ENCODE data around the gene SLC29A4.

SLC29A4 gene

DNA sequence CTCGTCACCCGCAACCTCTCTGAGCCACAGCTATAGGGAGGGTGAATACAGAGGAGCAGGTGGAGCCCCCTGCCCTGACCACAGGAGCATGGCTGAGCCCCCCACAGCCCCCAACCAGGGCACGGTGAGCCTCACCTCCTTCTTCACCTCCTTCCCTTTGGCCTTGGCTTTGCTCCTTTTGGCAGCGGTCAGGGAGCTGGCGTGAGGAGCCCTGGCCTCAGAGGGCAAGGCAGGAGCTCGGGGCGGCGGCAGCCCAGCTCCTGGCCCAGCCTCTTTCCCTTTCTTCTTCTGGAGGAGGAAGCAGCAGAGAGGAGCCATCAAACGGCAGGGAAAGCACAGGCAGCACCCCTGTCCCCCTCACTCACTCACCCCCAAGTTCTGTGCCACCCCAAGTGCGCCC is 42.2 kb downstream of the SLC29A4 start:
- no peak for DNase-seq

DNA sequence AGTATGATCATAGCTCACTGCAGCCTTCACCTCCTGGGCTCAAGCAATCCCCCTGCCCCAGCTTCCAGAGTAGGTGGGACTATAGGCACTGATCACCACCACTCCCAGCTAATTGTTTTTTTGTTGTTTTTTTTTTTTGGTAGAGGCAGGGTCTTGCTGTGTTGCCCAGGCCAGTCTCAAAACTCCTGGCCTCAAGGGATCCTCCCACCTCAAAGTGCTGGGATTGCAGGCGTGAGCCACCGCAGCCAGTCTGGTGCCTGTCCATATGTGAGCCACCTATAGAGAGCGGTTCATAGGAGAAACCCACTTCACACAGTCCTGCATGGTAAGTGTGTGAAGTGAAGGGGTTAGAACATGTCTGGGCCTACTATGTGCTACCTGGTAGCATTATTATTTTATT is 47.5 kb downstream of the SLC29A4 start:
- no peak for DNase-seq

DNA sequence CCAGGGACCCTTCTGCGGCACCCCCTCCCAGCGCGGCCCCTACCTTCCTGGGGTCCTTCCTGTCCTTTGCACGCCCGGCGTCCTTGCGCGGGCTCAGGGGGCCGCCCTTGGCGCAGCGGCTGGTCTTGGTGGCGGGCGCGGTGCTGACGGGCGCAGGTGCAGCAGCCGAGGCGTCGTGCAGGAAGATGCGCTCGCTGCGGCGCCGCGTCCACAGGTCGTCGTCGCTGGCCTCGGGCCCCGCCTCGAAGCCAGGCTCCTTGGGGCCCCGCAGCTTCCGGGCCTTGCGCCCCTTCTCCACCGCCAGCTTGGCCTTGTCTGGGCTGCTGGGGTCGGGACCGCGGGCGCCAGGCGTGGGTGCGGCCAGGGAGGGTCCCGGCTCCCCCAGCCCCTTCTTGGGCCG is 49.8 kb downstream of the SLC29A4 start:
- DNase-seq, result no peak

DNA sequence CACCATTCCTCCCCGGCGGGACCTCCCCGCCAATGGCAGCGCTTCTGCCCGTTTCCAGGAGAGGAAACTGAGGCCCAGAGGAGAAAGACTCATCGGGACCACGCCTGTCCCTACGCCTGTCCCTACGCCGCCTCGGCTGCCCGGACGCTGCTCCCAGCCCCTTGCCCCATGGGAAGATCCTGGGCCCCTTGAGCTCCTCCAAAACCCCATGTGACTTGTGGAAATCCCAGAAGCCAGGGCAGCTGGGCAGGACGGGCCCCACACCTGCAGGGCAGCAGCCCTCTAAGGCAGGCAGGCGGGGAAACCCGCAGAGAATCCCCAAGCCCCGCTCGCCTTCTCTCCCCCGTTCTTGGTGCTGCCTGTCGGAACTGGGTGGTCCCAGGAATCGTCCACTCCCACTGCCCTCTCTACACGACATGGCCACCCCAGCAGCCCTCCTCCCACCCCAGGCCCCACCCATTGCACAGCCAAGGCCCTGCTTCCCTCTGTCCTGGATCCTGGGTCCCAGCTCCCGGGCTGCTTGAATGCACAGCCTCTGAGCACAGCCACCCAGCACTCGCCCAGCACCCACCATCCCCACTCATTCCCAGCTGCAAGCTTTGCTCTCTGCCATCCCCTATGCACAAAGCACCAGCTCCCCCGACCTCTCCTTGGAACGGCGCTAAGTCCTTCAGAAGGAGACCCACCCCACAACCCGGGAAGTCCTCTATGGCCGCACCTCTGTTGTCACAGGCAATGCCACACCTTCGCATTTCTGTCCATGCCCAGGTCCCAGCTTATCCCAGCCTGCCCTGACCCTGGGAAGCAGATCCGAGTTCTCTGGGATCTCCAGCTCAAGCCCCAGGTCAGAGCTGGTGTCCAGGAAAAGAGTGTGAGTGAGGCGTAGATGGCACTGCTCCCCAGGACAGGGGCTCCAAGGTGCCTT is 50.6 kb downstream of the SLC29A4 start:
- no peak for DNase-seq

DNA sequence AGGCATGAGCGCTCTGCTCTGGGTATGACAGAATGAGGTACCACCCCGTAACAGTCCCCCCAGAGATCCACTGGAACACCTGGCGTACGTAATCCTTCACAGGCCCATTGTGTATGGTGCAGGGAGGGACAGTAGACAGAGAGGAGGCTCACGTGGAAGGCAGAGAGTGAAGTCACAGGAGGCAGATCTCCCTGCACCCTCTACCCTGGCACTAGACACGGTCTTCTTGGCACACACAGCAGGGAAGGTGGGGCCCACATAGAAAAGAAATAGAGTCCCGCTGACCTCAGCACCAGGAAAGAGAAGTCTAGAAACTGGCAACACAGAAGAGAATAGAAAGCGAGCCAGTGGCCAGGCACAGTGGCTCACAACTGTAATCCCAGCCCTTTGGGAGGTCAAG is 51.9 kb downstream of the SLC29A4 start:
- no peak for DNase-seq

DNA sequence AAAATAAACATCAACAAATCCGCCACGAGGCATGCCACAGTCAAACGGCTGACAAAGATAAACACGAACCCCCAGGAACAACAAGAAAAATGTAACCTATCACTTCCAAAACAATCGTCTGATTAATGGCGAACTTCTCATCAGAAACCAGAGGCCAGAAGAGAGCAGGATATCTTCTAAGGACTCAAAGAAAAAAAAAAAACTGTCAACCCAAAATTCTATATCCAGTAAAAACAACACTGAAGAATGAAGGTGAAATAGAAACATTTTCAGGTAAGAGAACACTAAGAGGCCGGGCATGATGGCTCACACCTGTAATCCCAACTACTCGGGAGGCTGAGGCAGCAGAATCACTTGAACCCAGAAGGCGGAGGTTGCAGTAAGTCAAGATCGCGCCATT is 54.3 kb downstream of the SLC29A4 start:
- DNase-seq, result no peak

DNA sequence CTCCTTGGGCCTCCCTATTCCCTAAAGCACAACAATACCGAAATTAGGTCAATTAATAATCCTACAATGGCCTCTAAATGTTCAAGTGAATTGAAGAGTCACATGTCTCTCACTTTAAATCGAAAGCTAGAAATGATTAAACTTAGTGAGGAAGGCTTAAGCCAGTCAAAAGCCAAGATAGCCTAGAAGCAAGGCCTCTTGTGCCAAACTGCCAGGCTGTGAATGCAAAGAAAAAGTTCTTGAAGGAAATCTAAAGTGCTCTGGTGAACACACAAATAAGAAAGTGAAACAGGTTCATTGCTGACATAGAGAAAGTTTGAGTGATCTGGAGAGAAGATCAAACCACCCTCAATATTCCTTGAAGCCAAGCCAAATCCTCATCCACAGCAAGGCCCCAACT is 57.2 kb downstream of the SLC29A4 start:
- no peak for DNase-seq

DNA sequence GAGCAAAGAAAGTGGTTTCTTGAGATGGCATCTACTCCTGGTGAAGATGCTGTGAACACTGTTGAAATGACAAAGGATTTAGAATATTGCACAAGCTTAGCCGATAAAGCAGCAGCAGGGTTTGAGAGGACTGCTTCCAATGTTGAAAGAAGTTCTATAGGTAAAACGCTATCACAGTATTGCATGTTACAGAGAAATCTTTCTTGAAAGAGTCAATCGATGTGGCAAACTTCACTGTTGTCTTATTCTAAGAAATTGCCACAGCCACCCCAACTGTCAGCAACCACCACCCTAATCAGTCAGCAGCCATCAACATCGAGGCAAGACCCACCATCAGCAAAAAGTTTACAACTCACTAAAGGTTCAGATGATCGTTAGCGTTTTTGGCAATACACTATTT is 59.9 kb downstream of the SLC29A4 start:
- DNase-seq, result no peak

DNA sequence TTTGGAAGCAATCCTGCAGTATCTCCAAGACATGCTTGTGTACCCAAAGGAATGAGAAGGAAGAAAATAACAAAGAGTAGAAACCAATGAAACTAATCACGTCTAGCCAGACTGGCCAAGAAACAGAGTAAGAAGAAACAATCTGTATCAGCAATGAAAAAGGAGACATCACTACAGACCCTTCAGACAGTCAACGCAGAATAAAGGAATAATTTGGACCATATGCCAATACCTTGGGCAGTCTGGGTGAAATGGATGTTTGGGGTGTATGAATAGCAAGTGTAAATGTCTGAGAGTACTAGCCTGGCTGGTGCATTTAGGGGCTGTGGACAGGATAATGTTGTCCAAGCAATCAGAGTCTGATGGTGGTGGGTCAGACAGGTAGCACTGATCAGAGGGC is 61.1 kb downstream of the SLC29A4 start:
- no peak for DNase-seq

DNA sequence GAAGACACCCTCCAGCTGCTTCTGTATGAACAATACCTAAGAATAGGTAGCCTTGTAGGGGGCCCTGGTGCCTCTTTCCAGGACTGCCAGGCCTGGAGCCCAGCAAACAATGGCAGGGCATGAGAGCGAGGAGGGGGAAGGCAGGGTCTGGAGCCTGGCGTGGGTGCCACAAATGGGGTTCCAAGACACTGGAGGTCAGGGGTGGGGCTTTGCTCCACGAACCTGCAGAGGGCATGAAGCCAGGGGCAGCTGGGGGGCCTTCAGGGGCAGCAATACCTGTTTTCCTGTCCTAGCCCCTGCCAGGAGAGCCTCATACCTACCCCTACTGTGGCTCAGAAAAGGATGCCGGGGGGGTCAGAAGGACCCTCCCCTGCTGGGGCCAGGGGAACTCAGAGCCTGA is 61.6 kb downstream of the SLC29A4 start:
- DNase-seq, result no peak

DNA sequence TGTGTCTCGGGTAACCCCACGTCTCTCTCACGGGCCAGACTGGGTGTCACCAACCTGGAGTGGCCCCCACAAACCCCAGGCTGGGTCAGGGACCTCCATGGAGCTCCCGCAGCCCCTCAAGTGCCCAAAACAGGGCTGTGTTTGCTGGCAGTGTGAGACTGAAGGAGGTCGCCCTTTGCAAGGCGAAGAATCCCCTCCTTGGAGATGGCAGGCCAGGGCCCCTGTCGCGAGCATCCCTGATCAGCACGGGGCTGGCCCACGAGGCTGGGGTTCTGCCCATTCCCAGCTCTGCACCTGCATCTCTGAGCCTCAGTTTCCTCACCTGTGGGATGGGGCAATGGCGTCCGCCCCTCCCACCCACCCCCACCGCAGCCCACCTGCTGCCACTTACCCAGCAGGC is 62.4 kb downstream of the SLC29A4 start:
- no peak for DNase-seq

DNA sequence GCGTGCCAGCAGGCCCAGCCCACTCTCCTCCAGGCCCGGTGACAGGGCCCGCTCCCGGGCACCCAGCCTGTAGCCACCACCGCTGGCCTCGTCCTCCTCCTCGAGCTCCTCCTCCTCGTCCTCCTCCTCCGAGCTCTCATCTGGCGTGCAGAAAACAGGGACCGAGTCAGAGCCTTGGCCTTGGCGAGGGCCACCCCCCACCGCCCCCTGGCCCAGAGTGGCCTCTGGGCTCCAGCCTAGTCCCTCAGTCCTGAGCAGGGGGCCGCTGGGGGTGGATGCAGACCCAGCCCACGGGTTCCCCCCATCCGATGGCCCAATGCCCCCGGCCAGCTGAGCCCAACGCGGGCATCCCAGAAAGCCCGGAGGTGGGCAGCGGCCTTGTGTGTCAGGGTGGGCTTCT is 62.9 kb downstream of the SLC29A4 start:
- DNase-seq, result no peak

DNA sequence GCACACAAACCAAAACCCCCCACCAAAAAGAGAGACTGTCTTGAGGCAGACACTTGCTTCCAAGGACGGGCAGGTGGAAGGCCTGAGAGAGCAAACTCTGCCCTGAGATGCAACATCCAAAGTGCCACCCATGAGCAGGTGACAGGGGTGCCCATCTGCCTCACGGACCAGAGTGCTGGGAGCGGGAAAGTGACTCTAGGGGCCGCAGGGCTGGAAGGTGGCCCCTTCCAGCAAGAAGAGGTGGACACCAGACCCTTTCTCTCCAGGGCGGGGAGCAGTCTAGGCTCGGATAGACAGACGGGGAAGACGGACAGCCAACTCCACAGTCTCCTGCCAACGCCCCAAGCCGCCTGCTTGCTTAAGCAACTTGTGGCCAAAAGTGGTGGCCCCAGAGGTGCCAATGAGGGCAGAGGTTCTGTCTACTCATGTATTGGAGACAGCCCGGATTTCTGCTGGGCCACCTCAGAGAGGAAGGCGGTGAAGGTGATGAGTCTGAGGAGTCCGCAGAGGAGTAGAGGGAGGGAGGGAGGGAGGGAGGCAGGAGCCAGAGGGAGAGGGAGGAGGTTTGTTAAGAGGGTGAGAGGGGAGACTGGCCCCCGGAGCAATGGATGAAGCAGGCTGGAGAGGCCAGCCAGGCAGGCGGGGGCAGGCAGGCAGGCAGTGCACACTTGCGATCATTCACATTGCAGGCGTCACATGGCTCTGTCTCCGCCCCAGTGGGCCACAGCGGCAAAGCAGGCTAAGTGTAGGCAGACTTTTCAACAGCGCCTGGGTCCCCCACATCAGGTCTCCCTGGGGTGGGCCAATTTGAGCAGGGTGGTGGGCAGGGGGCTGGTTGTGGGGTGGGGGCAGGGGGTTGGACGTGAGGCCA is 65.6 kb downstream of the SLC29A4 start:
- DNase-seq, result no peak

DNA sequence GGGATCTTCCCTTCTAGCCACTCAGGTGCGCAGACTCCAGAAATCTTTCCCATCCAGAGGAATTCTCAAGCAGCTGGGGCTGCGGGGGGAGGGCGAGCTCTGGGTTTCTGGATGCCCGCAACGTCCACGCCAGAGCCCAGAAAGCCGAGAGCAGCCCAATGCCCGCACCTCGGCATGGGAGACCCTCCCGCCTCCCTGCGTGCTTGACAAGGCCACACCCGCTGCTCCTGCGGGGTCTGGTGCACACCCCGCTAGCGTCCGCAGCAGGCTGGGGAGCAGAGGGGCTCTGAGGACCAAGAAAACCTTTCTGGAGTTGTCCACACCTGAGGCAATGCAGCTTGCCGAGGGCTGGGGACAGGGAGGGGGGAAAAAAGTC is 66.2 kb downstream of the SLC29A4 start:
- no peak for DNase-seq

DNA sequence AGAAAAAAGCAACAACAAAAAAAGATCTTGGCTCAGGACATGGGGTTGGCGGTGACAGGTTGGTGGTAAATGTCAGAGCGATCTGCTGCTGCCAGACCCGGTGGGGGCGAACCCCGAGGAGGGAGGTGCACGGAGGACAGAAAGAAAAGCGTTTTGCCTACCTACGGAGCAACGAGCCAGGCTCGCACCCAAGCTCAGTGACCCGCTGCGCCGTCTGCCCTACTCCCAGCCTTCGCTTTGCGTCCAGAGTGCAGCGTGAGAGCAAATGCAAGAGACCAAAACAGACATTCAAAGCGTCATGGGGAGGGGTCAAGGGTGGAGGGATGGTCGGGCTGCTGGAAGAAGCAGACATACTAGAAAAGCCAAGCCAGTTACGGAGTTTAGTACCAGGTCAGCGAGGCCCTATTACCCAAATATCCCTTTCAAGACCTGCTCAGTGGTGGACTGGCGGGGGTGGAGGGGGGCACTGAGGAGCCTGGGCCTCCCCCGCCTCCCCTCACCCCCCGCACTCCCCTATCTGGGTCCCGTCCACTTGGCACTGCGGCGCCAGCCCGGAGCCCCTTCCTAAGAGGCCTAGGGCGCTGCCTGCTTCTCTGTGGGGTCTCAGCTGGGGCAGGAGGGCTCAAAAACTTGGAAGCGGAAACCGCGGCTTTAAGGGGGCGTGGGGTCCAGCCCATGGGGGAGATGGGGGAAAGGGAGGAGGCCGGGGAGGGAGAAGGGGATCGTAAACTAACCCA is 66.9 kb downstream of the SLC29A4 start:
- no peak for DNase-seq

DNA sequence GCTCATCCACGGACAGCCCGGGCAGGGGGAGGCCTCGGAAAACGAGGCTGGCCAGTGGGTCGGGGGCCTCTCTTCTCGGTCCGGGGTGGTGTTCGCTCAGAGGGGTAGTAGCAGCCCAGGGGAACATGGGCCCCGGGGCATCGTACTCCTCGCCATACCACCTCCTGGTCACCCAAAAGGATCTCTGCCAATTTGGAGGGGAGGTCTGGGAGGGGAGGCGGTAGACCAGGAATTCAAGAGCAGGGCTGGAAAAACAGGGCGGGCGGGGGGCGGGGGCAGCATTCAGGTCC is 67.4 kb downstream of the SLC29A4 start:
- no peak for DNase-seq

DNA sequence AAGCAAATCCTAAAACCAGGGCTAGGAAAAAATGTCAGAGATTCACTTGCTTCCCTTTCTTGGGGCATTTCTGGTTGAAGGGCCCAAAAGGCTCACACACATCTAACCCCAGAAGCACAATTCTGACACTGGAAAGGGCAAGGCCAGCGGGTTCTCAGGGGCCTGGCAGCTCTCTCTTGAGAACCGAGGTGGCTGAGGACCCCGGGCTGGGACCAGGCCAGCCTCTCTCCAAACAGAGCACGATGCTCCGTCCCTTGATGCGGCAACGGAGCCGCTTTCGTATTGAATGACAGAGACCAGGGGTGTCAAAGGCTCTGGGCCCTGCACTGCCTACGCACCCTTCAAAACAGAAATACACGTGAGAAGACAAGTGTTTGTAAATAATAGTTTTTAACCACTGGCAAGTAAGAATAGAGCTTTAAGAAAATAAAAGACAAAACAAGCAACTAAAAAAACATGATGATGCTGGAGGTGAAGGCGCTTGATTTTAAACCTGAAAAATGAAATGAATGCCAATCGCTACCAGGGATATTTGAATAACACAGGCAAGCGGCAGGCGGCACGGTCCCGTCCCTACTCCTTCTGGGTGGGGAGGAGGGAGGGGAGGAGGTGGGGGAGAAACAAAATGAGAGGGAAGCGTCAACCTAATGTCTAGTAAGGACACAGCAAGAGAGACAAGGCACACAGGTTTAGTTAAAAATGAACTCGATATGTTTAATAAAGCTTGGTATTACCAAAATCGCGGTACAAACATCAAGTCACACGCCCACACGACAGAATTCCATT is 68.0 kb downstream of the SLC29A4 start:
- DNase-seq, result no peak

DNA sequence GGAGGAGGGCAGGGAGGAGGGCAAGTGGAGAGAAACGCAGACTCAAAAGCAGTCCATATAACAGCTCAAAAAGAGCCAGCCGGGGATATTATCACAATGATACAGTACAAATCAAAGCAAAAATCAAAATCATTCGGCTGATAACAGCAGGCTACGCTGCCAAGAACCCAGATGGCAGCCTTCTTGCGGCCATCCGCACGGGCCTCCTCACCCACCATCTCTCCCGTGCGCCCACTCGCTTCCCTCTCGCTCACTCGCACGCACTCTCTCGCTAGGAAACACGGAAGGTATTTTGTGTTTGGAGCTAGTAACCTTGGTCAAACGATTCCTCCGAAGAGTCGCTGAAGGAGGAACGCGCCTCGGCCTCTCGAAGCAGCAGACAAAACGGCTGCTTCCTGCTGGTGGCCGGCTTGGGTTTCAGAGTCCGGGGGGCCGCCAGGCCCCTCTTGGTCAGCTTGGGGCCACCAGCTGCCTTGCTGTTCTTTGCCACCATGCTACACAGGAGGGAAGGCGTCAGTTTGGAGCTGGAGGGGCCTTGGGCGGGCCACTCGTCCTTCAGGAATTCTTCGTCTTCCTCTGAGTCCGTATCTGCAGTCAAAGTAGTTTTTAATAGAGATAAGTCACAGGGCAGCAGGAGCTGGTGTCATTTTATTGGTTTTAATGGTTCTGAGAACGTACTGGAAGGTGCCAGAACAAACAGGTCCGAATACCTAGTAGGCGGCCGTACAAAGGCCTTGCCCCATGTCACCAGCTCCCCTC is 68.9 kb downstream of the SLC29A4 start:
- DNase-seq, result no peak

DNA sequence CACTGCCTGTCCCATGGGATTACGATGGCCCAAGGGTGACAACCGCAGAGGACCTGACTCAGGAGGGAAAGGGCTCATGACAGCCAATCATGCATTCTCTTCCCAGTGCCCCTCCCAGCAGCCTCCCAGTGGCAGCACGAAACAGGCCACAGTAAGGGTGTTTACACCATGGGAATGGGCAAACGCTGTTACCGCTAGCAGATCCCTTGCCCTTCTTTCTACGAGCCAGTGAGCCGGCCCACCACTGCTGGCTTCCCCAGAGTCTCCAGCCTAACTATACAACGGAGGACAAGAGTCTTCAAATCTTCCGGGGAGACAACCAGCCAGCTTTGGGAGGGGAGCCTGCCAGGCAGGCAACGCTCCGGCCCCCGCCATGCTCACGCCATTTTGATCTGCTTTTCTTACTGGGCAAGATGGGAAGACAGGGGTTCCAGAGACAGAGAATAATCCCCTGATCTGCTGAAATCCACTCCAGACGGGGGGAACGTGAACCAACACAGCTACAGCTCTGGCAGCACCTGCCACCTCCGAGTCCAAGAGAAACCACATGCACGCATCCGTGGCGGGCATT is 69.8 kb downstream of the SLC29A4 start:
- DNase-seq, result no peak

DNA sequence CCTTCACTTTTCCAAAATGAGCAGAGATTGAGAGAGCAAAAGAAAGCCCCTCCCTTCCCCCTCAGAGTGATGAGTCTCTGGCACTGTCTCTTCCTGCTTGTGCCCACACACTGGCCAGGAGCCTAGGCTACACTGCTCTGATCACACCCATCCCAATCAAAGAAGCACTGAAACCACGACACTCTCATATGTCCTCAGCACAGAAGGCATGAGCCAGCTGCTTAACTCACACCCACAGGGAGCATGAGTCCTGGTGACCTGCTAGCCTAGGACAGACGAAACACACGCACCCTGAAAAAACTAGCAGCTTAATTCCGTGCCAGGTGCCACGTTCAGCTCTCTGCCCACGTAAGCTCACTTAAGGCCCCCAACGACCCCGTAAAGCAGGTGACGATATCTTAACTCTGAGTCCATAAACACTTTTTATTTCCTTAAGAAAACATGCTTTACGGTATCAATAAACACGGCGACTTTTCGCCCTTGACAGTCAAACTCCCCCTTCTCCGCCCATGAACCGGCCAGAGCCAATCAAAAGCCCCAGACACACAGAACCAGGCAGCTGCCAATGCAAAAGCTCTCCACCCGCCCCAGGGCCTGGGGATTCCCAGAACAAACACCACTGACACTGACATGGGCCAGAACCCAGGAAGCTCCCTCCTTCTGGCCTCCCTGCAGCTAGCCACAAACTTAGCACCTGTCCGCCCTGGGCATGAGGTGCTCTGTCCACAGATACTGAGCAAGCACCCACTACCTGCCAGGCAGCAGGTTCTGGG is 71.9 kb downstream of the SLC29A4 start:
- DNase-seq, result no peak

All from right hindlimb (tissue), 1 donor.